ENCODE measurements around the gene PHF21B.

Gene PHF21B

DNA sequence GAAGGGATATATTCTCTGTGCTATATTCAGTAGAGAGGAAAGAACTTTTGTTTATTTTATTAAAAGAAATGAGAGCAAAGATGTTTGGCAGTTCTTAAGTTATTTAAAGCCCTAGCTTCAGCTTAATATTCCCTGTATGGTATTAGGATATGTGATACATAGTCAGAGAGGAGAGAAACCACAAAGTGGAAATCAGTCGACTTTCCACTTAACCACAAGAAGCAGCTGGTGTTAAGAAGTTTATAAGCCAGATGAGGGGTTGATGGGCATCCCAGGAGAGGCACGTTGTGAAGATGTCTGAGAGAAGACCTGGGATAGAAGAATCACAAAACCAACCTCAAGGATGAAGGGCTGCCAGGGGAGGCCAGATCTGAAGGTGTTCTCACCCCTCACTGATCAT is 23.3 kb upstream of the PHF21B start:
- no peak for TF ChIP-seq POLR2A (IDR thresholded peaks at IDR 0.05; ENCODE audit: low read depth, low read length)
- DNase-seq (ENCODE audit: insufficient read length, low spot score): no peak
- no peak for FAIRE-seq

DNA sequence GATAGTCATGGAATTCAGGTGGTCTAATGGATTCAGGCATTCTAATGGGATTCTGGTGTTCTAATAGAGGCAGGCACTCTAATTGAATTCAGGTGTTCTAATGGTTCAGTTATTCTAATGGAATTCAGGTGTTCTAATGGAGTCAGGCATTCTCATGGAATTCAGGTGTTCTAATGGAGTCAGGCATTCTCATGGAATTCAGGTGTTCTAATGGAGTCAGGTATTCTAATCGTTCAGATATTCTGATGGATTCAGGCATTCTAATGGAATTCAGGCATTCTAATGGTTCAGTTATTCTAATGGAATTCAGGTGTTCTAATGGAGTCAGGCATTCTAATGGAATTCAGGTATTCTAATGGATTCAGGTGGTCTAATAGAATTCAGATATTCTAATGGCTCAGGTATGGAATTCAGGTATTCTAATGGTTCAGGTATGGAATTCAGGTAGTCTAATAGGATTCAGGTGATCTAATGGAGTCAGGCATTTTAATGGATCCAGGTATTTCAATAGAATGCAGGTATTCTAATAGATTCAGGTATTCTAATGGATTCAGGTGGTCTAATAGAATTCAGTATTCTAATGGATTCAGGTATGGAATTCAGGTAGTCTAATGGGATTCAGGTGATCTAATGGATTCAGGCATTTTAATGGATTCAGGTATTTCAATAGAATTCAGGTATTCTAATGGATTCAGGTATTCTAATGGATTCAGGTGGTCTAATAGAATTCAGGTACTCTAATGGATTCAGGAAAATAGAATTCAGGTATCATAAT is 22.0 kb upstream of the PHF21B start:
- no peak for TF ChIP-seq POLR2A (IDR thresholded peaks at IDR 0.05; ENCODE audit: low read depth, low read length)
- FAIRE-seq (no peak), DNase-seq (ENCODE audit: insufficient read length, low spot score) (no peak)

DNA sequence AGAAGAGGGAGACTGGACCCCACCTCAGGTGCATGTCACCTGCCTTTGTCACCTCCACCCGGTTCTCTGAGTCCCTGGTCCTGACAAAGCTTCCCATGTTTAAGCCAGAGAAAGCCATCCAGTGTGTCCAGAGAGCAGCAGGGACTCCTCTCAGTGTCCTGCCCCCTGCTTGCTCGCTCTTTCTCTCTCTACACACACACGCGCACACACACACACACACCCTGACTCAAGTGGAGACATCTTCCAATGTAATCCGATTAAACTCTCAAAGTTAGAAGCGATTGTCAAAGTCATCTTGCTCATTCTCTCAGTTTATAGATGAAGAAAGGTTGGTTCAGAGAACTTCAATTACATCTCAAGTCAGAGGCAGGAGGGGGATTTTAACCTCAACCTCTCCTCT is 19.7 kb upstream of the PHF21B start:
- DNase-seq (ENCODE audit: insufficient read length, low spot score) (no peak), FAIRE-seq (no peak)
- TF ChIP-seq POLR2A (IDR thresholded peaks at IDR 0.05; ENCODE audit: low read depth, low read length): no peak

DNA sequence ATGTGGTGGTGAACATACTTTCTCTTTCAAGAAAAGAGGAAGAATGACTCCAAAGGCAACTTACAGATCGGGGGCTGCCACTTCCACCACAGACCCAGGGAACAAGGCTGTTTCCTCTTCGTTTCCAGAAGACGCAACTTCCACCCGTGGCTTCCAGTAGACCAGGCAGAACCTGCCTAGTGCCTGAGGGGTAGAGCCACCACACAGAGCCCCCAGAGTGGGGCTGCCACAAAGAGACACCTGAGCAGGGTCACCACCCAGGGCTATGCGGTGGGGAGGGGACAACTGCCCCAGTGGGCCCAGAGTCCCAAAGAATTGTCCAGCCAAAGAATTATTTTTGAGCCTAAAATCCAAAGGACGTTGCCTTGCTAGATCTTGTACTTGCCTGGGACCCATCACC is 16.7 kb upstream of the PHF21B start:
- TF ChIP-seq POLR2A (IDR thresholded peaks at IDR 0.05; ENCODE audit: low read depth, low read length): no peak
- DNase-seq (ENCODE audit: insufficient read length, low spot score) (no peak), FAIRE-seq (no peak)

DNA sequence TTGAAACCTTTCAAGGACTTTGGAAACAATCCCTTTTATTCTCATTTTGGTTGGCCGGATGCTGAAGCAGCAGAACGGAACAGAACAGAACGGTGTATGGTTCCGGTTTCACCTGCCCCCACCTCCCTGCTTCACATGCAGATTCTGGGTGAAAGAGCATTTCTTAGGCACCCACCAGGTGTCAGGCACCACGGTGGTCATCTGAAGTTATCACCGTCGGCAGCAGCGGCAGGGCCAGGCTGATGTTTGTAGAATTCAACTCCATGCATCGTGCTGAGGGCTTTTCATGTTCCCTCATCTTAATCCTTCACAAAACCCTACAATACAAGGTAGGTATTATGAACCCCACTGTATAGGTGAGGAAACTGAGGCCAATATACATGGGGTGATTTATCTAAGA is 13.6 kb upstream of the PHF21B start:
- DNase-seq (ENCODE audit: insufficient read length, low spot score): no peak
- FAIRE-seq: no peak
- no peak for TF ChIP-seq POLR2A (IDR thresholded peaks at IDR 0.05; ENCODE audit: low read depth, low read length)

DNA sequence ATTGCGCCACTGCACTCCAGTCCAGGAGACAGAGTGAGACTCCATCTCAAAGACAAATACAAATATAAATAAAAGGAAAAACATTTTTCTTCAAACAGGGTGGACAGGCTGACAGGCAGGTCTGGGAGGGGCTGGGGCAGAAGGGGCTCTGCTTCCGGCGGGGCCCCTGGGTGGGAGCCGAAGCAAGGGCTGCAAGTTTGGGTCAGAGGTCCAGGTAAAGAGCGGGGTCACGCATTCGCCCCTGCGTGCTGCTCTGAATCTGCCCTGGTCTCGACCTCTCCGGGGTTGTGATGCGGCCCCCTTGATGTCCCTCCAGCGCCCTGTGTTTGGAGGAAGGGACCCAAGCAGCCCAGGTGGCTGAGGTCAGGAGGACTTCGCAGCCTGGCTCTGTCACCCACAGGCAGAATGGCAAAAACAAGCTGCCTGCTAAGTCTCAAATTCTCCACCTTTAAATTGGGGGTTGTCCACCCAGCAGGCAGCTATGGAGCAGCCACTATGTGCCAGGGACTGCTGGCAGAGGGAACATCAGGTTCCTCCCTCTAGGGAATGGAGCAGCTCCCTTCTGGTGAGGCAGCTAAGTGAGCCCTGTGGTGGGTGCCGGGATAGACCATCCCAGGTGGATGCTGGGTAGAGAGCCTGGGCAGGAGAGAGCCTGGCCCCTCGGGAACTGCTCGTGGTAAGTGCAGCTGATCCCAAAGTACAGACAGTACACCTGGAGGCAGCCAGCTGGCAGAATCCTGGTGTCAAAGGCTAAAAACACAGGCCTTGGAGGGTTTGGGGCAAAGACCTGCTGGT is 10.3 kb upstream of the PHF21B start:
- no peak for FAIRE-seq
- TF ChIP-seq POLR2A (IDR thresholded peaks at IDR 0.05; ENCODE audit: low read depth, low read length): no peak
- no peak for DNase-seq (ENCODE audit: insufficient read length, low spot score)

DNA sequence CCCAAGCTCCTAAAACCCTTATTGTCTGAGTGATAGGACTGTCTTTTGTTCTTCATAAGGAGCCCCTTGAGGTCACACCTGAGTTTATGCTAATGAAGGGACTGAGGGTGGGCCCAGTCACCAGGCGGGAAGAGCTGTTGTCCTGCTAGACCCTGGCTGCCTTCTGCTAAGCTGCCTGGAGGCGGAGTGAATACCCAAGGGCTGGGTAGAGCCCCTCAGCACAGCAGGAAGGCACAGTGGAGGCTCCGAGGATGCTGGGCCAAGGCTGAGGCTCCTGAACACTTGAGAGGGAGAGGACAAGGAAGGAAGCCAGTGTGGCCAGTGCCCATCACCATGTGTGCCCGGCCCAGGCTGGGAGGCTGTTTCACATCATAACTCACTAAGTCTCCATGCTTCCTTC is 4.8 kb upstream of the PHF21B start:
- no peak for TF ChIP-seq POLR2A (IDR thresholded peaks at IDR 0.05; ENCODE audit: low read depth, low read length)
- no peak for FAIRE-seq
- DNase-seq (ENCODE audit: insufficient read length, low spot score): no peak

DNA sequence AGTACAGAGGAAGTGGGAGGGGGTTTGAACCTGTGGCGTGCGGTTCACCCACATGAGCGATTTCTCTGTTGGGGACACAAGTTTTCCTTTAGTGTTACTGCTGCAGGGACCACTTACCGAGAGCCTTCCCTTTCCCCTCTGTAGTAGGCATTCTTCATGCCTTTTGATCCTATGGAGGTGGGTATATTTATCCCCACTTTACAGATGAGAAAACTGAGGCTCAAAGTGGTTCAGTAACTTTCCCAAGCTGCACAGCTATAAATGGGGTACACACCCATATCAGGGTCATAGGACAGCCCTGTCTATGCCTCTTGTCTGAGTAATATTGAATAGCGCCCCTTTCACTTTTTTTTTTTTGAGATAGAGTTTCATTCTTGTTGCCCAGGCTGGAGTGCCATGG is 3.3 kb upstream of the PHF21B start:
- FAIRE-seq (no peak), DNase-seq (ENCODE audit: insufficient read length, low spot score) (no peak)
- no peak for TF ChIP-seq POLR2A (IDR thresholded peaks at IDR 0.05; ENCODE audit: low read depth, low read length)

DNA sequence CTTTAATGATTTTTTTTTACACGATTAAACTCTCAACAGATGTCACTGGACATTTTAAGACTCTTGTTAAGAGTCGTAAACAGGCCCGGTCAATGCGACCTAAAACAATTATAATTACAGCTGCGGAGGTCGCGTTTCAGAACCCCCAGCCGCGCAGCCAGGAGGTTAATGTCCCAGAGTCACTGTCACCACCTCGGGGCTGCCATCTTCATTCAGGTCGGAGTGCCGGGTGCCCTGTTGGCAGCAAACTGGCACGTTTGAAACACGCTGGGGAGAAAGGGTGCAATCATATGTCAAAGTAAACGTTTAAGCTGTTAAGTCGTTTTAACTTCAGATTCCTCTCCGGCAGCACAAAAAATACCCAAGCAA is 711 bp upstream of the PHF21B start:
- DNase-seq (ENCODE audit: insufficient read length, low spot score) (no peak), FAIRE-seq (no peak)
- no peak for TF ChIP-seq POLR2A (IDR thresholded peaks at IDR 0.05; ENCODE audit: low read depth, low read length)

DNA sequence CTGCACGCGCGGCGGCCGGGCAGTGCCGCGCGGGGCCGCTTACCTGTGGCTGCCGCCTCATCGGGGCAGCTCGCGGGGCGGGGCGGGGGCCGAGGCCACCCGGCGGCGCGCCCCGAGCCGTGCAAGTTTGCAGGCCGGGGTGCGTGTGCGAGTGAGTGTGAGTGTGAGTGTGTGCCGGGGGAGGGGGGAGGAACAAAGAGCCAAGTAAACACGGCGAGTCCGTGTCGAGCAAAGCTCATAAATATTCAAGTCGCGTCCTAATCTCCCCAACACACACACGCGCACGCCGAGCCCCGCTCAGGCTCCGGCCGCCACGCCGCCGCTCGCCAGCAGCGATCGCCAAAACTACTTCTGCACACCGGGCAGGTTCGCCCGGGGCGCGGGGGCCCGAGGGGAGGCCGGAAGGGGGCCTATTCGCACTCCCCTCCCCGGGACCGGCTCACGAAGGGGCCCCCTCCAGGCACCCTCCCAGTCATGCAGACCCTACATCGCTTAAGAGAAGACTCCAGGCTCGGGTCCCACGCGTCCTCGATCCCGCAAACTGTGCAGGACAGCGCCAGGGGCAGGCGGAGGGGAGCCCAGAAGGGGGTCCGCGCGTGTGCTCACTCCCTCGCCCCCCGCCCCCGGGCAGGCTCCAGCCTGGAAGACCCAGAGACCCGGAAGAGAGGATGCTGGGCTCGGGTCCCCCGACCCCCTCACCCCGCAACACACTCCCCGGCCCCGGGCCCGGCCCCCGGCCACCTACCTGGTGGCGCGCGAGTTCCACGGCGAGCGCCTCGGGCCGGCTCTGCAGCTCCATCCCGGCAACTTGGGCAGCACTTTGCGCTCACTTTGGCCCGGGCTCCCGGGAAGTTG is 827 bp downstream of the PHF21B start:
- DNase-seq (ENCODE audit: insufficient read length, low spot score) (no peak), FAIRE-seq (no peak)
- no peak for TF ChIP-seq POLR2A (IDR thresholded peaks at IDR 0.05; ENCODE audit: low read depth, low read length)

DNA sequence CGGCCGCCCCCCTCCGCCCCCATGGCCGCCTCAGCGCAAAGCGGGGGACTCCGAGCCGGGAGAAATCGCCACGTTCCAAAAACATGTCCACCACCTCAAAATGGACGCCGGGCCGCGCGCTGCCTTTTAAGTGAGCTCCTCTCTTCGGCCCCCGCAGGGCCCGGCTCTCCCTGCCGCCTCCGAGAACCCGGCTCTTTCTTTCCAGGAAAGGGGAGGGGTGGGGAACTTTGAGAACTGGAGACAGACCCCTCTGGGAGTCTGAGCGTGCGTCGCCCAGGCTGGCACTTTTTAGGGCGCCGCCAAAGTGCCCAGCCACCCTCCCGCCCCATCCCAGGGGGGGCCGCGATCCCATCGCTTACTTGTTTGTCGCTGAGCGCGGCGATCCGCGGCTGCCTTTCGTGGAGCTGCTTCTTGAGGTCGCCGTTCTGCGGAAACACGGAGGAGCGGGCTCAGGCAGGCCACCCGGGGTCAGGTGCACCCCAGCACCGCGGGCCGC is 1.6 kb downstream of the PHF21B start:
- DNase-seq (ENCODE audit: insufficient read length, low spot score): no peak
- TF ChIP-seq POLR2A (IDR thresholded peaks at IDR 0.05; ENCODE audit: low read depth, low read length): no peak
- no peak for FAIRE-seq

DNA sequence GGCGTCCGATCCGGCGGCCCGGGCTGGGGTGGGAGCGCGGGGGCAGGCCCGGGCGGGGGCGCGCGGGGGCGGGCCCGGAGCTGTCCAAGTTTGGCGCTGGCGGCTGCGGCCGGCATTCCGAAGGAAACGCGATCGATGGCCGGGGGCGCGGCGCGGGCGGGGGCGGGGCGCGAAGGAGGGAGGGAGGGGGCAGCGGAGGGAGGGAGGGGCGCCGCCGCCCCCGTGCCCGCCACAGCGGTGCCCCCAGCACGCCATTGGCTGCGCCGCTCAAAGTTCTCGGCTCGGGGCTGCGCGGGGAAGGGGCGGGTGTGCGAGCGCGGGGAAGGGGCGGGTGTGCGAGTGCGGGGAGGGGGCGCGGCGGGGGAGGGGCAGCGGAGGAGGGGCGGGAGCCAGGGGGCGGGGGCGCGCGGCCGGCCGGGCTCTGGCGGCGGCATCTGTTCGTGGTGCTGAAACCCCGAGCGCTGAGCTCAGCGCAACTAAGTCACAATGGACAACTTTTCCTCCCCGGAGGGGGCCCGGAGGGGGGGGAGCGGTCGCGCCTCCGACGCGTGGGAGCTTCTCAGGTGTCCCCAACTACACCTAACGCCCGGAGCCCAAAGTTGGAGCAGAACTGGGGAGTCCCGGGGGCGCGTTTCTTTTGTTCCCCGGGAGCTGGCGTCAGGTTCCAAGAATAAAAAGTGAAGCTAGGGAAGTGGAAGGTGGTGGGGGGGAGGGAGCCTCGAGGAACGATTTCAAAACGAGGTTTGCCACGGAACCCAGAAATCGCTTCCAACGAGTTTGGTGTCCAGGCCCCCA is 2.2 kb downstream of the PHF21B start:
- no peak for DNase-seq (ENCODE audit: insufficient read length, low spot score)
- TF ChIP-seq POLR2A (IDR thresholded peaks at IDR 0.05; ENCODE audit: low read depth, low read length): no peak
- FAIRE-seq: no peak

DNA sequence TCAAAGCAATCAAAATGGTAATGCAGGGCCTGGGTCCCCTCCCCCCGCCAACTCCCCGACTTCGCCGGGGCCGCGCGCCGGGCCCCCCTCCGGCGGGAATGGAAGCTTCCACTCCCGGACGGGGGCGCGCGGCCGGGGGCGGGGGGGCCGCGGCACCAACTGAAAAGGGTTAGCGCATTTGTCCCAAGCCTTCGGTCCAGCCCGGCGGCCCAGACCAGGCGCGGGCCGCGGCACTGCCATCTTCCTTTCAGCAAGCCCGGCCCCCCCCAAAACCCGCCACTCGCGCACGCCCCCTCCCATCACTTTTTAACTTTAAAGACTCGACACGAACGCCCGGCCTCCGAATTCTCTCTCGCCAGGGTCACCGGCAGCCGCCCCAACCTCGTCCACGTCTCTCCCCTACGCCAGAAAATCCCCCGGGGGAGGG is 2.8 kb downstream of the PHF21B start:
- TF ChIP-seq POLR2A (IDR thresholded peaks at IDR 0.05; ENCODE audit: low read depth, low read length): no peak
- DNase-seq (ENCODE audit: insufficient read length, low spot score) (no peak), FAIRE-seq (no peak)

Measured in H54 (cell line).